HepG2 (cell line): ENCODE results near the gene FAM20C. TPM values are rescaled to one million over a fixed set of nuclear protein-coding genes. Genes with fewer than 3 reads are reported as not detected.
A peak's percentile ranks its signal among the peaks of the same experiment; 100 is the strongest.

Experiments
- CEBPZ ChIP-seq: IDR thresholded peaks from 2 replicates; pipeline ENCODE4 v1.6.1; 2012; ENCODE audit warnings: low read length, improper control_type of control experiment
- JUND ChIP-seq: sonication (generic); formaldehyde crosslinking; IDR thresholded peaks from 2 replicates; pipeline ENCODE4 v1.8.0; 2022; ENCODE audit warnings: mild to moderate bottlenecking, missing genetic modification reagents
- LCORL ChIP-seq, 2 experiments: fragments of 450-650 bp in 1 of 2; sonication (generic) in 1 of 2; formaldehyde crosslinking in 1 of 2; IDR thresholded peaks; 2 replicates each; pipeline versions ENCODE4 v1.5.0 to v1.6.1; 2017 to 2020; ENCODE audit warnings: antibody characterized with exemption in 1 of 2, missing genetic modification reagents in 1 of 2
- TERF1 ChIP-seq: sonication (generic); formaldehyde crosslinking; IDR thresholded peaks from 2 replicates; pipeline ENCODE4 v1.8.0; 2022; ENCODE audit warnings: mild to moderate bottlenecking, missing genetic modification reagents, moderate library complexity
- ZMYM4 ChIP-seq: sonication (generic); formaldehyde crosslinking; IDR thresholded peaks from 2 replicates; pipeline ENCODE4 v1.8.1; 2023; ENCODE audit warnings: mild to moderate bottlenecking, missing genetic modification reagents
- ZNF142 ChIP-seq: sonication (generic); formaldehyde crosslinking; IDR thresholded peaks from 2 replicates; pipeline ENCODE4 v1.4.0; 2020; ENCODE audit warnings: missing genetic modification reagents
- ZNF362 ChIP-seq: sonication (generic); formaldehyde crosslinking; IDR thresholded peaks from 2 replicates; pipeline ENCODE4 v1.4.0; 2020; ENCODE audit warnings: missing genetic modification reagents, mild to moderate bottlenecking, borderline replicate concordance
- ZNF674 ChIP-seq: sonication (generic); formaldehyde crosslinking; IDR thresholded peaks from 2 replicates; pipeline ENCODE4 v1.5.0; 2020; ENCODE audit warnings: low read depth, mild to moderate bottlenecking, missing genetic modification reagents
- ZNF781 ChIP-seq: sonication (generic); formaldehyde crosslinking; IDR thresholded peaks from 2 replicates; pipeline ENCODE4 v1.5.1; 2020; ENCODE audit warnings: borderline replicate concordance, mild to moderate bottlenecking, missing genetic modification reagents; ENCODE audit errors: not compliant biosample characterization
- polyA plus RNA-seq, 8 experiments: library from polyadenylated mRNA; depleted of rRNA in 3 of 8; stranded (reverse) in 7 of 8; unstranded in 1 of 8; fragments of >200 nt; fragmentation: Illumina TruSeq in 4 of 8; extraction: Trizol in 4 of 8; gene quantifications; 2 replicates each; pipeline versions ENCODE4 v1.2.1 to v1.2.3, GENCODE V29; 2011 to 2016; ENCODE audit warnings: low read depth in 4 of 8, missing spikeins in 1 of 8, mixed read lengths in 1 of 8; ENCODE audit not compliant: insufficient read depth in 1 of 8
- total RNA-seq, 5 experiments: library from RNA; depleted of rRNA; stranded (reverse); fragments of >200 nt; fragmentation: Illumina TruSeq; extraction: Trizol; gene quantifications; 2 replicates each; pipeline ENCODE4 v1.2.3, GENCODE V29; 2016; ENCODE audit warnings: low read depth in 1 of 5
- TF ChIP-seq, protein P1 (sequence below): sonication (generic); formaldehyde crosslinking; IDR thresholded peaks from 2 replicates; pipeline ENCODE4 v1.9.0; 2022; ENCODE audit warnings: low read depth, missing genetic modification reagents
- TF ChIP-seq, protein P2 (sequence below): sonication (generic); formaldehyde crosslinking; IDR thresholded peaks from 2 replicates; pipeline ENCODE4 v1.5.1; 2020; ENCODE audit warnings: mild to moderate bottlenecking, moderate library complexity, missing genetic modification reagents

The FAM20C gene
- total and polyA plus RNA-seq, 2 of the 13 experiments (the other 11 are each of a cell fraction or from before 2014, with no cell fraction given): 11.9 to 19.9 TPM

- TF ChIP-seq ZNF142 (CRISPR knock-in tag) (no peak), TERF1 (CRISPR knock-in tag) (0 out of 2 replicates have a peak, but pooled peaks have one; percentile 10), CEBPZ (no peak), ZMYM4 (CRISPR knock-in tag) (no peak), JUND (CRISPR knock-in tag) (no peak), ZNF674 (CRISPR knock-in tag) (no peak), LCORL (IDR thresholded peaks at IDR 0.05) (no peak), LCORL (CRISPR knock-in tag; IDR thresholded peaks at IDR 0.05) (peak; percentile 93), ZNF781 (CRISPR knock-in tag) (peak; percentile 38), ZNF362 (no peak)
- TF ChIP-seq, protein P1, sequence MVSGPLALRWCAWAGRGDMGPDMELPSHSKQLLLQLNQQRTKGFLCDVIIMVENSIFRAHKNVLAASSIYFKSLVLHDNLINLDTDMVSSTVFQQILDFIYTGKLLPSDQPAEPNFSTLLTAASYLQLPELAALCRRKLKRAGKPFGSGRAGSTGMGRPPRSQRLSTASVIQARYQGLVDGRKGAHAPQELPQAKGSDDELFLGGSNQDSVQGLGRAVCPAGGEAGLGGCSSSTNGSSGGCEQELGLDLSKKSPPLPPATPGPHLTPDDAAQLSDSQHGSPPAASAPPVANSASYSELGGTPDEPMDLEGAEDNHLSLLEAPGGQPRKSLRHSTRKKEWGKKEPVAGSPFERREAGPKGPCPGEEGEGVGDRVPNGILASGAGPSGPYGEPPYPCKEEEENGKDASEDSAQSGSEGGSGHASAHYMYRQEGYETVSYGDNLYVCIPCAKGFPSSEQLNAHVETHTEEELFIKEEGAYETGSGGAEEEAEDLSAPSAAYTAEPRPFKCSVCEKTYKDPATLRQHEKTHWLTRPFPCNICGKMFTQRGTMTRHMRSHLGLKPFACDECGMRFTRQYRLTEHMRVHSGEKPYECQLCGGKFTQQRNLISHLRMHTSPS (CRISPR knock-in tag): peak; percentile 78; the same call in 1 of the 2 replicates
- TF ChIP-seq, protein P2, sequence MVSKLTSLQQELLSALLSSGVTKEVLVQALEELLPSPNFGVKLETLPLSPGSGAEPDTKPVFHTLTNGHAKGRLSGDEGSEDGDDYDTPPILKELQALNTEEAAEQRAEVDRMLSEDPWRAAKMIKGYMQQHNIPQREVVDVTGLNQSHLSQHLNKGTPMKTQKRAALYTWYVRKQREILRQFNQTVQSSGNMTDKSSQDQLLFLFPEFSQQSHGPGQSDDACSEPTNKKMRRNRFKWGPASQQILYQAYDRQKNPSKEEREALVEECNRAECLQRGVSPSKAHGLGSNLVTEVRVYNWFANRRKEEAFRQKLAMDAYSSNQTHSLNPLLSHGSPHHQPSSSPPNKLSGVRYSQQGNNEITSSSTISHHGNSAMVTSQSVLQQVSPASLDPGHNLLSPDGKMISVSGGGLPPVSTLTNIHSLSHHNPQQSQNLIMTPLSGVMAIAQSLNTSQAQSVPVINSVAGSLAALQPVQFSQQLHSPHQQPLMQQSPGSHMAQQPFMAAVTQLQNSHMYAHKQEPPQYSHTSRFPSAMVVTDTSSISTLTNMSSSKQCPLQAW (CRISPR knock-in tag): peak; percentile 81
Observed at GRCh38 chr7:234708-235553, 42.6 kb downstream of the FAM20C start (continued).
